Central memory CD8-positive, alpha-beta T cell (primary cell): Measurements from ENCODE around the gene LCN9.

Experiments used
- ATAC-seq: fragments of 150-1000 bp; cut with Tn5 transposase; replicated peaks from 2 replicates; pipeline ENCODE4 v1.10.0; 2022; ENCODE audit warnings: mild to moderate bottlenecking, moderate FRiP score, moderate number of reproducible peaks; ENCODE audit not compliant: poor library complexity, severe bottlenecking; ENCODE audit errors: extremely low read depth
- DNase-seq, 2 donors: peaks; one replicate each; pipeline ENCODE4 v3.0.0; 2021; ENCODE audit warnings: low spot score in 2 of 2
- H3K27ac Mint-ChIP-seq: one replicate; pipeline ENCODE4 v1.8.0; 2022; ENCODE audit warnings: low read depth, mild to moderate bottlenecking, moderate library complexity, mixed read lengths
- H3K27me3 Mint-ChIP-seq: one replicate; pipeline ENCODE4 v1.8.0; 2022; ENCODE audit warnings: mixed read lengths
- H3K36me3 Mint-ChIP-seq: one replicate; pipeline ENCODE4 v1.8.0; 2022; ENCODE audit warnings: mild to moderate bottlenecking, moderate library complexity, mixed read lengths; ENCODE audit not compliant: insufficient read depth
- H3K4me1 Mint-ChIP-seq: one replicate; pipeline ENCODE4 v1.8.0; 2022; ENCODE audit warnings: mixed read lengths
- H3K4me3 Mint-ChIP-seq: one replicate; pipeline ENCODE4 v1.8.0; 2022; ENCODE audit warnings: mild to moderate bottlenecking, moderate library complexity, mixed read lengths
- H3K9me3 Mint-ChIP-seq: one replicate; pipeline ENCODE4 v1.8.0; 2022; ENCODE audit warnings: mixed read lengths

LCN9 gene

GRCh38 chr9:135683401-135684034 is 20.4 kb downstream of the LCN9 start:
- H3K27ac Mint-ChIP-seq: no peak overlapping the region
- DNase-seq (no peak), ATAC-seq (no peak)
- no peaks in the 10 kb centered on the region for H3K36me3 Mint-ChIP-seq
- no peaks in the 10 kb centered on the region for H3K9me3 Mint-ChIP-seq
- H3K4me3 Mint-ChIP-seq: no peak overlapping the region
- no peaks in the 10 kb centered on the region for H3K4me1 Mint-ChIP-seq
- peaks cover 32% of the 10 kb centered on the region for H3K27me3 Mint-ChIP-seq

- Mint-ChIP-seq H3K9me3 (no peaks in the 10 kb centered on the region), H3K36me3 (no peaks in the 10 kb centered on the region), H3K4me1 (no peaks in the 10 kb centered on the region), H3K27me3 (peaks cover 32% of the 10 kb centered on the region), H3K27ac (no peak overlapping the region), H3K4me3 (no peak overlapping the region)
- ATAC-seq (no peak), DNase-seq (no peak)
Observed at GRCh38 chr9:135684691-135685090, 21.6 kb downstream of the LCN9 start.

GRCh38 chr9:135687216-135687615 is 24.1 kb downstream of the LCN9 start:
- no peak for ATAC-seq

GRCh38 chr9:135689011-135689410 is 25.9 kb downstream of the LCN9 start:
- H3K4me3 Mint-ChIP-seq: no peak overlapping the region
- DNase-seq (no peak), ATAC-seq (no peak)
- H3K27ac Mint-ChIP-seq: no peak overlapping the region
- no peaks in the 10 kb centered on the region for H3K4me1 Mint-ChIP-seq
- peaks cover 23% of the 10 kb centered on the region for H3K27me3 Mint-ChIP-seq
- no peaks in the 10 kb centered on the region for H3K9me3 Mint-ChIP-seq
- H3K36me3 Mint-ChIP-seq: no peaks in the 10 kb centered on the region

More at GRCh38 chr9:135687216-135687615, 24.1 kb downstream of the LCN9 start:
- H3K9me3 Mint-ChIP-seq: no peaks in the 10 kb centered on the region
- H3K27me3 Mint-ChIP-seq: peaks cover 29% of the 10 kb centered on the region
- H3K36me3 Mint-ChIP-seq: no peaks in the 10 kb centered on the region
- H3K4me3 Mint-ChIP-seq: no peak overlapping the region
- no peak for DNase-seq
- no peaks in the 10 kb centered on the region for H3K4me1 Mint-ChIP-seq
- H3K27ac Mint-ChIP-seq: no peak overlapping the region

GRCh38 chr9:135690836-135691570 is 27.9 kb downstream of the LCN9 start:
- peaks cover 14% of the 10 kb centered on the region for H3K27me3 Mint-ChIP-seq
- H3K27ac Mint-ChIP-seq: no peak overlapping the region
- no peak for DNase-seq
- no peak overlapping the region for H3K4me3 Mint-ChIP-seq
- no peak for ATAC-seq
- no peaks in the 10 kb centered on the region for H3K9me3 Mint-ChIP-seq
- no peaks in the 10 kb centered on the region for H3K4me1 Mint-ChIP-seq
- H3K36me3 Mint-ChIP-seq: no peaks in the 10 kb centered on the region

GRCh38 chr9:135692410-135692809 is 29.3 kb downstream of the LCN9 start:
- no peak overlapping the region for H3K27ac Mint-ChIP-seq
- H3K36me3 Mint-ChIP-seq: no peaks in the 10 kb centered on the region
- no peak overlapping the region for H3K4me3 Mint-ChIP-seq
- H3K27me3 Mint-ChIP-seq: peaks cover 14% of the 10 kb centered on the region
- H3K9me3 Mint-ChIP-seq: no peaks in the 10 kb centered on the region
- H3K4me1 Mint-ChIP-seq: no peaks in the 10 kb centered on the region
- no peak for DNase-seq
- no peak for ATAC-seq

GRCh38 chr9:135693265-135693664 is 30.2 kb downstream of the LCN9 start:
- H3K4me3 Mint-ChIP-seq: no peak overlapping the region
- H3K36me3 Mint-ChIP-seq: no peaks in the 10 kb centered on the region
- H3K27me3 Mint-ChIP-seq: peaks cover 14% of the 10 kb centered on the region
- no peak for ATAC-seq
- H3K27ac Mint-ChIP-seq: no peak overlapping the region
- no peaks in the 10 kb centered on the region for H3K4me1 Mint-ChIP-seq
- no peak for DNase-seq
- H3K9me3 Mint-ChIP-seq: no peaks in the 10 kb centered on the region

- H3K4me1 Mint-ChIP-seq: no peaks in the 10 kb centered on the region
- no peaks in the 10 kb centered on the region for H3K9me3 Mint-ChIP-seq
- no peak for ATAC-seq
- H3K27me3 Mint-ChIP-seq: peaks cover 14% of the 10 kb centered on the region
- H3K4me3 Mint-ChIP-seq: no peak overlapping the region
- H3K36me3 Mint-ChIP-seq: no peaks in the 10 kb centered on the region
- no peak overlapping the region for H3K27ac Mint-ChIP-seq
- no peak for DNase-seq
Observed at GRCh38 chr9:135693771-135694170, 30.7 kb downstream of the LCN9 start.

- Mint-ChIP-seq H3K4me3 (no peak overlapping the region), H3K4me1 (no peaks in the 10 kb centered on the region), H3K36me3 (no peaks in the 10 kb centered on the region), H3K9me3 (no peaks in the 10 kb centered on the region), H3K27ac (no peak overlapping the region), H3K27me3 (peaks cover 14% of the 10 kb centered on the region)
- no peak for ATAC-seq
- DNase-seq: no peak
Observed at GRCh38 chr9:135694414-135694813, 31.3 kb downstream of the LCN9 start.

- H3K27me3 Mint-ChIP-seq: peaks cover 14% of the 10 kb centered on the region
- H3K27ac Mint-ChIP-seq: no peak overlapping the region
- no peaks in the 10 kb centered on the region for H3K36me3 Mint-ChIP-seq
- DNase-seq (no peak), ATAC-seq (no peak)
- no peaks in the 10 kb centered on the region for H3K9me3 Mint-ChIP-seq
- H3K4me1 Mint-ChIP-seq: no peaks in the 10 kb centered on the region
- no peak overlapping the region for H3K4me3 Mint-ChIP-seq
Observed at GRCh38 chr9:135695036-135695435, 31.9 kb downstream of the LCN9 start.

- Mint-ChIP-seq H3K27me3 (peaks cover 14% of the 10 kb centered on the region), H3K9me3 (no peaks in the 10 kb centered on the region), H3K4me3 (no peak overlapping the region), H3K36me3 (no peaks in the 10 kb centered on the region), H3K27ac (no peak overlapping the region), H3K4me1 (no peaks in the 10 kb centered on the region)
- no peak for DNase-seq
- no peak for ATAC-seq
Observed at GRCh38 chr9:135695642-135696041, 32.5 kb downstream of the LCN9 start.

GRCh38 chr9:135696446-135696845 is 33.3 kb downstream of the LCN9 start:
- Mint-ChIP-seq H3K27ac (no peak overlapping the region), H3K27me3 (peaks cover 14% of the 10 kb centered on the region), H3K4me3 (no peak overlapping the region), H3K36me3 (no peaks in the 10 kb centered on the region), H3K9me3 (no peaks in the 10 kb centered on the region), H3K4me1 (no peaks in the 10 kb centered on the region)
- ATAC-seq (no peak), DNase-seq (no peak)

GRCh38 chr9:135697226-135697625 is 34.1 kb downstream of the LCN9 start:
- H3K4me1 Mint-ChIP-seq: no peaks in the 10 kb centered on the region
- no peak overlapping the region for H3K27ac Mint-ChIP-seq
- ATAC-seq: no peak
- no peak overlapping the region for H3K4me3 Mint-ChIP-seq
- H3K36me3 Mint-ChIP-seq: no peaks in the 10 kb centered on the region
- no peaks in the 10 kb centered on the region for H3K9me3 Mint-ChIP-seq
- peaks cover 14% of the 10 kb centered on the region for H3K27me3 Mint-ChIP-seq
- no peak for DNase-seq
